Vagina (tissue), 2 donors: ENCODE measurements around the gene AGBL4. TPM values are rescaled to one million over a fixed set of nuclear protein-coding genes. Genes with fewer than 3 reads are reported as not detected.
"Not testable (repeated sequence)": the region's sequence is repeated elsewhere in the genome, so short reads cannot be mapped to it uniquely, and the experiment has no call there.

Experiments used
- DNase-seq, 2 donors: peaks; one replicate each; pipeline ENCODE4 v3.0.0-alpha.2; 2017; ENCODE audit errors: extremely low spot score in 2 of 2
- H3K27ac ChIP-seq: fragments of 200-600 bp; sonication (generic); one replicate; pipeline ENCODE4 v1.5.1; 2019
- H3K27me3 ChIP-seq: fragments of 200-600 bp; sonication (generic); one replicate; pipeline ENCODE4 v1.5.1; 2019
- H3K36me3 ChIP-seq, 2 donors: fragments of 200-600 bp; sonication (generic); one replicate each; pipeline ENCODE4 v1.5.1; 2017 to 2019
- H3K4me1 ChIP-seq: fragments of 200-600 bp; sonication (generic); one replicate; pipeline ENCODE4 v1.5.1; 2019
- H3K4me3 ChIP-seq, 2 donors: fragments of 200-600 bp; sonication (generic); 1 replicate in 1 of 2; 2 replicates in 1 of 2; pipeline ENCODE4 v1.5.1; 2016 to 2019
- H3K9me3 ChIP-seq: fragments of 200-600 bp; sonication (generic); one replicate; pipeline ENCODE4 v1.5.1; 2019
- POLR2A ChIP-seq, 2 donors: fragments of 450-650 bp; IDR thresholded peaks; one replicate each; pipeline ENCODE4 v1.6.1; 2017; ENCODE audit warnings: antibody characterized with exemption in 2 of 2, mild to moderate bottlenecking in 2 of 2, moderate library complexity in 2 of 2
- POLR2AphosphoS5 ChIP-seq, 2 donors: sonication (generic); formaldehyde crosslinking; IDR thresholded peaks; one replicate each; pipeline ENCODE4 v1.9.0; 2017; ENCODE audit warnings: antibody characterized with exemption in 2 of 2, mild to moderate bottlenecking in 2 of 2, low read depth in 1 of 2; ENCODE audit not compliant: insufficient read depth in 1 of 2
- intact Hi-C: fragments of 100-400 bp; cut with DNase I; formaldehyde crosslinking; loops from one replicate; pipeline ENCODE4 v1.15.1; 2023
- total RNA-seq: library from RNA; depleted of rRNA; stranded (reverse); fragments of >200 nt; gene quantifications from one replicate; pipeline ENCODE4 v1.2.3, GENCODE V29; 2016
- TF ChIP-seq, protein P1 (sequence below), 3 experiments: fragments of 450-650 bp in 2 of 3; fragments of 200-600 bp in 1 of 3; sonication (generic) in 1 of 3; IDR thresholded peaks; one replicate each; pipeline ENCODE4 v1.5.1; 2017 to 2019; ENCODE audit warnings: antibody characterized with exemption in 3 of 3, mild to moderate bottlenecking in 2 of 3, moderate library complexity in 2 of 3

Gene AGBL4
- total RNA-seq, 1 donor from 2014 or later, result not detected

DNA sequence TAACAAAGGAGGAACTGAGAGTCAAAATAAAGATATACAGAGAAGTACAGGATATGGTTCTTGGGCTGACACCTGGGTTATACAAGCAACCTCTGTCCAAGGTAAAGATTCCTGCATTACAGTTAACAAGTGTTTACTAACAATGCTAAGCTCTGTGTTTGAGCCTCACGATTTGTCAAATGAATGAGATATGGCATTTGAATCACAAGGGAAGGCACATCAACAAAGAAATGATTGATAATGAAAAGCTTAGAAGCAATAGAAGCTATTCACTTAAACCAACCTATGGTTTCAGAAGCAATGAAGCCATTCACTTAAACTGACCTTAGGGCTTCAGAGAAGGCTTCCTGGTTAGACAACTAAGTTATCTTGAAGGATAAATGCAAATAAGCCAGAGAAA, 199.5 kb downstream of the AGBL4 start:
- intact Hi-C loops, result no loop called here
- DNase-seq, result no peak
- H3K27me3 ChIP-seq, result no peaks in the 10 kb centered on the region
- no peak overlapping the region for H3K27ac ChIP-seq
- H3K36me3 ChIP-seq, result no peaks in the 10 kb centered on the region
- H3K4me1 ChIP-seq, result no peaks in the 10 kb centered on the region
- H3K9me3 ChIP-seq, result no peaks in the 10 kb centered on the region
- no peak overlapping the region for H3K4me3 ChIP-seq
- TF ChIP-seq POLR2AphosphoS5 (IDR thresholded peaks at IDR 0.05; ENCODE audit: insufficient read depth in 1 of 2, low read depth in 1 of 2) (no peak), POLR2A (IDR thresholded peaks at IDR 0.05) (no peak)
- TF ChIP-seq, protein P1, sequence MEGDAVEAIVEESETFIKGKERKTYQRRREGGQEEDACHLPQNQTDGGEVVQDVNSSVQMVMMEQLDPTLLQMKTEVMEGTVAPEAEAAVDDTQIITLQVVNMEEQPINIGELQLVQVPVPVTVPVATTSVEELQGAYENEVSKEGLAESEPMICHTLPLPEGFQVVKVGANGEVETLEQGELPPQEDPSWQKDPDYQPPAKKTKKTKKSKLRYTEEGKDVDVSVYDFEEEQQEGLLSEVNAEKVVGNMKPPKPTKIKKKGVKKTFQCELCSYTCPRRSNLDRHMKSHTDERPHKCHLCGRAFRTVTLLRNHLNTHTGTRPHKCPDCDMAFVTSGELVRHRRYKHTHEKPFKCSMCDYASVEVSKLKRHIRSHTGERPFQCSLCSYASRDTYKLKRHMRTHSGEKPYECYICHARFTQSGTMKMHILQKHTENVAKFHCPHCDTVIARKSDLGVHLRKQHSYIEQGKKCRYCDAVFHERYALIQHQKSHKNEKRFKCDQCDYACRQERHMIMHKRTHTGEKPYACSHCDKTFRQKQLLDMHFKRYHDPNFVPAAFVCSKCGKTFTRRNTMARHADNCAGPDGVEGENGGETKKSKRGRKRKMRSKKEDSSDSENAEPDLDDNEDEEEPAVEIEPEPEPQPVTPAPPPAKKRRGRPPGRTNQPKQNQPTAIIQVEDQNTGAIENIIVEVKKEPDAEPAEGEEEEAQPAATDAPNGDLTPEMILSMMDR (IDR thresholded peaks at IDR 0.05), result no peak

DNA sequence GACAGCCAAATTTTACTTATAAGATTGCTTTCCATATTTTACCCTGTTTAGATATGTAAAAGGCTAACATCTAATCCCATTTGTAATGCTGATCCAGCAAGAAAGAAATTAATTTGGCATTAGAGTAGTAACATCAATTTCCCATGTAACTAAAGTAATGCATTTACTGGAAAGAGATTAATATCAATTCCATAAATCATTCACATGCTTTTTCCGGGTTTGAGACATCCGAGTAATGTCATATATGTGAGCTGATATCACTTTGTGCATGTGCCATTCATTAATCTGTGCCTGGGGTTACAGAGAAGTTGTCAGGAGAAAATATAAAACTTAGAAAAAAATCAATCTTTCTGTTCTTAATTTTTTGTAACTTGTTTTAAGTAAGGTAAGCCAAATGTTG, 206.1 kb downstream of the AGBL4 start:
- no peaks in the 10 kb centered on the region for H3K27me3 ChIP-seq
- TF ChIP-seq POLR2A (IDR thresholded peaks at IDR 0.05), result no peak
- TF ChIP-seq POLR2AphosphoS5 (IDR thresholded peaks at IDR 0.05; ENCODE audit: insufficient read depth in 1 of 2, low read depth in 1 of 2), result no peak
- TF ChIP-seq, protein P1 (IDR thresholded peaks at IDR 0.05), result no peak
- no peaks in the 10 kb centered on the region for H3K9me3 ChIP-seq
- H3K4me1 ChIP-seq, result no peaks in the 10 kb centered on the region
- H3K36me3 ChIP-seq, result no peaks in the 10 kb centered on the region
- DNase-seq, result no peak
- intact Hi-C loops, result no loop called here
- no peak overlapping the region for H3K27ac ChIP-seq
- no peak overlapping the region for H3K4me3 ChIP-seq

DNA sequence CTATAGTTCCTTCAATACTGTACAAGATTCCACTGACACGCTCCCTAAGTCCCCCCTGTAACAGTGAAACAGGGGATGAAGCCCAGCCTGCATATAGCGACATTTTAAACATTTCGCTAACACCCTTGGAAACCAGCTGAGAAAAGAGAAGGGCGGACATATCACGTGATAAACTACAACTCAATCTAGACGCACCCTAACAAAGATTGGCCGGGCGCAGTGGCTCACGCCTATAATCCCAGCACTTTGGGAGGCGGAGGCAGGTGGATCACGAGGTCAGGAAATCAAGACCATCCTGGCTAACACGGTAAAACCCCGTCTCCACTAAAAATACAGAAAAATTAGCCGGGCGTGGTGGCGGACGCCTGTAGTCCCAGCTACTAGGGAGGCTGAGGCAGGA, 236.7 kb downstream of the AGBL4 start:
- H3K4me3 ChIP-seq, H3K27me3 ChIP-seq, H3K4me1 ChIP-seq, H3K9me3 ChIP-seq, DNase-seq, H3K36me3 ChIP-seq, intact Hi-C loops, H3K27ac ChIP-seq: not testable (repeated sequence)

DNA sequence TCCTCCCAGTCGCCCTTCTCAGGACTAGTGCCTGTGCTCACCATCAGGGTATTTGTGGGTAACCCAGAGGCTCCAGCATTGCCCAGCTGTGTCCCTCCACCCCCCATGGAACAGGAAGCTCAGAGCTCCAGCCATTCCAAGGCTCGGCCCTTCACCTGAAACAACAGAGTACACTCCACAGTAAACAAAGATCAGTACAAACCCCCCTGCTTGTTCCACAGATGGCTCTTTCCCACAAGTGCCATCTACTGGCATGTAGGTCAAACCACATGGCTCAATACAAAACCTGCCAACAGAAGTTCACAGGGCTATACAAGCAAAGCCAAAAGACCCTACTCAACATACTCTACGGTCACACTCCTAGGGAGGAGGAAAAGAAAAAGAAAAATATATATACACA, 258.7 kb downstream of the AGBL4 start:
- DNase-seq, result no peak
- no peaks in the 10 kb centered on the region for H3K4me1 ChIP-seq
- H3K9me3 ChIP-seq, result no peaks in the 10 kb centered on the region
- intact Hi-C loops, result no loop called here
- H3K27ac ChIP-seq, result no peak overlapping the region
- TF ChIP-seq POLR2A (IDR thresholded peaks at IDR 0.05), result no peak
- no peak for TF ChIP-seq POLR2AphosphoS5 (IDR thresholded peaks at IDR 0.05; ENCODE audit: insufficient read depth in 1 of 2, low read depth in 1 of 2)
- TF ChIP-seq, protein P1 (IDR thresholded peaks at IDR 0.05), result no peak
- no peaks in the 10 kb centered on the region for H3K27me3 ChIP-seq
- no peaks in the 10 kb centered on the region for H3K36me3 ChIP-seq
- H3K4me3 ChIP-seq, result no peak overlapping the region

DNA sequence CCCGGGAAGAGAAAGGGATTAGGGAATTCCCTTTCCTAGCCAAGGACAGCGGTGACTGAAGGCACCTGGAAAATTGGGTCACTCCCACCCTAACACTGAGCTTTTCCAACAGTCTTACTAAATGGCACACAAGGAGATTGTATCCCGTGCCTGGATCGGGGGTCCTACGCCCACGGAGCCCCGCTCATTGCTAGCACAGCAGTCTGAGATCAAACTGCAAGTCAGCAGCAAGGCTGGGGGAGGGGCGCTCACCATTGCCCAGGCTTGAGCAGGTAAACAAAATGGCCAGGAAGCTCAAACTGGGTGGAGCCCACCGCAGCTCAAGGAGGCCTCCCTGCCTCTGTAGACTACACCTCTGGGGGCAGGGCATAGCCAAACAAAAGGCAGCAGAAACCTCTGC, 285.6 kb downstream of the AGBL4 start:
- intact Hi-C loops, H3K27me3 ChIP-seq, DNase-seq, H3K27ac ChIP-seq, H3K36me3 ChIP-seq, H3K9me3 ChIP-seq, H3K4me3 ChIP-seq, H3K4me1 ChIP-seq: not testable (repeated sequence)

DNA sequence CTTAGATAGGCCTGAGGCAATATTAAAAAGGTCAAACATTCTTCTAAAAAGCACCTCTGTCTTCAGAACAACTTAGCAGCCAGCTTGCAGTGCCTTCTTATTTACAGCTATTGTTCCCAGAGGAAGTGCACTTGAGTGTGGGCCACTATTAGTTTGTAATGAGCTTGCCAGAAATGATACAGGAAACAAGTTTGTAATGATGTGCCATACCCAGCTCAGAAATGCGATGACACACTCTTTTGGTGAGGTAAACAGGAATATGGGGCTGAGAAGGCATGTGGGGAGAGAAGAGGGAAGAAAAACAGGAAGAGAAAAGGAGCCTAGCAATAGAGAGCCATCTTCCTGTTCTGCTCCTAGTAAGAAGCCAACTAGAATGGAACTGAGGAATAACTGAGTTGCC, 295.4 kb downstream of the AGBL4 start:
- Histone ChIP-seq H3K27me3 (no peaks in the 10 kb centered on the region), H3K27ac (no peak overlapping the region), H3K36me3 (no peaks in the 10 kb centered on the region), H3K9me3 (no peaks in the 10 kb centered on the region), H3K4me3 (no peak overlapping the region), H3K4me1 (no peaks in the 10 kb centered on the region)
- intact Hi-C loops, result no loop called here
- no peak for DNase-seq
- TF ChIP-seq POLR2AphosphoS5 (IDR thresholded peaks at IDR 0.05; ENCODE audit: insufficient read depth in 1 of 2, low read depth in 1 of 2) (no peak), POLR2A (IDR thresholded peaks at IDR 0.05) (no peak)
- TF ChIP-seq, protein P1 (IDR thresholded peaks at IDR 0.05), result no peak
